Activated gamma-delta T cell treated with Interleukin-2 at 50 U/mL for 16 hours (primary cell): Measurements from ENCODE around the gene FGF1.
A peak's percentile ranks its signal among the peaks of the same experiment; 100 is the strongest.

Source experiments
- DNase-seq: peaks from one replicate; pipeline ENCODE4 v3.0.0-alpha.2; 2020

The FGF1 gene

DNA sequence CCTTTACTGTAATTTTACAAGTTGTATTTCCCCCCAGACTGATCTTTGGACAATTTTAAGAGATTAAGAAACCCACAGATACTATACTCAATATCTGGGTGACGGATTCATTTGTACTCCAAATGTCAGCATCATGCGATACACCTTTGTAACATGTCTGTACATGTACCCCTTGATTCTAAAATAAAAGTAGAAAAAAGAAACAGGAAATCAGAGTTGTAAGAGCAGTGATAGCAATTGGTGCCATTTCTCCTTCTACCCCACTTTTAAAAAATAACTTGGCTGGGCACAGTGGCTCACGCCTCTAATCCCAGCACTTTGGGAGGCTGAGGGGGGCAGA, 116.9 kb downstream of the FGF1 start:
- no peak for DNase-seq

DNA sequence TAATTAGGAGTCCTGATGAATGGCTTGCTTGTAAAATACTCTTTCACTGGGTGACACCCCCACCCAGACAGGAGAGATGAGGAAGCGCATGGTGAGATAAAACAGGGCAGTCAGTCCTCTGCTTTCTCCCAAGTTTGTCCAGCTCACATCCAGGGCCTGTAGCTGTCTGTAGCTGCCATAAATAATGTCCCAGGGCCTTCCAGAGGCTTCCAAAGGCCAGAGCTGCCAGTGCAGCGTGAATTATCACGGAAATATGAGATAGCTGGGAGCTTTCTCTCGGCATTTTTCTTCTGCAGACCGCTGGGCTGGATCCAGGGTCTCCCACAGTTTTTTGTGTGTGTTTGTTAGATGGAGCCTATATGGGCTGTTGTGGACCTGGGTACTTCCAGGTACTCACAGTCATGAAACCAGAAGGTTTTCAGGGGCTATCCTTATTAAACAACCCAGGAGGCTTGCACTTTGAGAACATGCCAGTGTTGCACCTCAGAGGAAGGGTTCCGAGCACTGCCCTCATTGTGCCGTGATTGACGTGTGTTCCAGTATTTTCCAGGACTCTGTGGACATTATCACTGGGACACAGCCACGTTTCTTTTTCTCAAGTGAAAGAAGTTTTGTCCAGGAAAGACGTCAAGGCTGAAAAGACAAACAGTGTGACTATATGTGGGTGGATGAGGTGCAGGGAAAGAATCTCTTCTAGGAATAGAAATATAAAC, 117.5 kb downstream of the FGF1 start:
- DNase-seq = no peak

DNA sequence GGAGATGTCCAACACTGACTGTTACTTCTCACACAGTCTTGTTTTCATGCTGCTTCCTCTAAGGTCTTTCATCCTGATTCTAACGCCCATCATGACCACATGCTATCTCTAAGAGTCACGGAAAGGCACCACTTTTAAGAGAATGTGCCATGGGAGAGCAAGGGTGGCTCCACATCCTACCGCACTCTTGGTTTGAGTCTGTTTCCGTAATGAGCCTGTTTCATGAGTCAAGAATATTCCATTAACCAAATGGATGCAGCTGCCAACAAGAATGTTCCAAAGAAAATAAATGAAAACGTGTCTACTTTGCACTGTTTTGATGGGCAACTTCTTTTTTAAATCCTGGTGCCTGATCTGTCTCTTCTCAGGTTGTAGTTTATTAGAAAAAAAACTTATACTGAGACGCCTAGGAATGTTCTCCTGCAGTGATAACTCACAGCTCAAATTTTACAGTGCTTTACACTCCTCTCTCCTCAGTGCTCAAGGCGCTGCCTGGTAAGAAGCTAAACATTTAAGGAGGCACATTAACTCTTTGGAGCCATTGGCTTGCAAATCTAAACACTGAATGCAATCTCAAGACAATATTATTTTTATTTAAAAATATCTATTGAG, 124.3 kb downstream of the FGF1 start:
- no peak for DNase-seq

DNA sequence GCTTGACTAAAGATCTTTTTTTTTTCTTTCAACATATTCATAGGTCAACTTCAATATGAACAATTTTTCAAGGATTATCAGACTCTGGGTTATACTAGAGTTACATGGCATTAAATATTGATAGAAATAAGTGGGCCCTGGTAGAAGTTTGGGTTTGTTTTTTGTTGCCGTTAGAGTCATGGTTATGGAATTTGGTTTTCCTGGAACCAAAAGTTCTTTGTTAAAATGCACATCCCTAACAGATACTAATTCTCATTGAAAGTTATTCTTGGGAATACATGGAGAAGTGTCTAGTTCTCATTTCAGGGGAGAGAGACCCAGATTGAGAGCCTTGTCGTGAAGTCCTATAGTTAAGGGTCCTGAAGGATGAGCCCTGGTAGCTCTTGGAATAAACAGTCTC, 124.9 kb downstream of the FGF1 start:
- DNase-seq = no peak

DNA sequence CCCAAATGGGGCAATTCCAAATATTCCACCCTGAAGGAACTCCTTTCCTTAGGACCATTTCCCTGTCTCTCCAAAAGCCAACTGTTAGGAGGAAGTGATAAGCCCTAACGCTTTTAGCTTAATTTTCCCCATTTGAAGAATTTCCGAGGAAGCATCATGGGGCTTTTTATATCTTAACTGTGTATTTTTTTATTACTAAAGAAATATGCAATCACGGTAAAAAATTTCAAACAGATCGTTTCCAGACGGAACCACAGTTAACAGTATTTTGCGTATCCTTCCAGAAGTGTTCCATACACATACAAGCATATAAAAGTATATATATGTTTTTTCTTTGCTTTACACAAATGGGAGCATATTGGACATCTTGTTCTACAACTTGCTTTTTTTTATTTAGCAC, 133.8 kb downstream of the FGF1 start:
- no peak for DNase-seq

DNA sequence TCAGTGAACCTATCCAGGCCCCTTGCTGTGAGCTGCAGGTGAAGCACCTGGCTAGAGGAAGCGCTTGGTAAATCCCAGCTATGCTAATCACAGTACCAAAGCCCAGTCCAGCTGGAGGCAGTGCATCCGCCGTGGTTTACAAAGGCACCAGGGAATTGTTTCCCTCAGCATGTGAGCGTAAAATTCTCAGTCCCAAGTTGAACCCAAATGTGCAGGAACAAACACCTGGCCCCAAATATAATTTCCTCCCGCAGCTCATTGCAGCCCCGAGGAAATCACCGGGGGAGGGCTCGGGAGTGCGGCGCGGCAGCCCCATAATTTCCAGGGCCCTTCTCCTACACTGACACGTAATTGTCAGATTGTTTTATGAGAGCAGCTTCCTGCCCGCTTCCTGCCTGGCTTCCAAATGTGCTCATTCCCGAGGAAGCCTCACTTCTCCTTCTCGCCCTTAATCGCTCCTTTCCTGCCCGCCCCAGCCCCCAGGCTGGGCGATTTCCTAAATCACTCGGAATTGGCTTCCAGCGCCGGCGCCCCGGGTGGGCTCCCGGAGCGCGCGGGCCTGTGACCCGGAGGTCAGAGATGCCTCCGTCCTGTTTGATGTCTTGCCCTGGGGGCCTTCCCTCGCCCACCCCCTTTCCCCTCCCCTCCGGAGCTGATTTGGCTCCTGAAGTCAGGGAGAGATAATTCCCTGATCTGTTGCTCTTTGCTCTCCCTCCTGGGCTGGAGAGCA, 134.4 kb downstream of the FGF1 start:
- no peak for DNase-seq

DNA sequence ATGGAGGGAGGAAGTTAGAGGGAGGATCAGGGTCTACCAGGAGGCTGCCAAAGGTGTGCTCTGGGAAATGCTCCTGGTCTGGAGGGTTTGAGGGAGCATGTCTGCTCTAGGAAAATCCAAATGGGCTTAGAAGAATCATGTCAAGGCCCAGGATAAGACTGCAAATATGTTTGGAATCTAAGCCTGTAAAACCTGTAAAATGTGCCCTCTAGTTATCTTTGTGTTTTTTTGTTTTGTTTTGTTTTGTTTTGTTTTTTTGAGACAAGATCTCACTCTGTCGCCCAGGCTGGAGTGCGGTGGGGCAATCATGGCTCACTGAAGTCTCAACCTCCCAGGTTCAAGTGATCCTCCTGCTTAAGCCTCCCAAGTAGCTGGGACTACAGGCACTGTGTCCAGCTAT, 135.4 kb downstream of the FGF1 start:
- no peak for DNase-seq

DNA sequence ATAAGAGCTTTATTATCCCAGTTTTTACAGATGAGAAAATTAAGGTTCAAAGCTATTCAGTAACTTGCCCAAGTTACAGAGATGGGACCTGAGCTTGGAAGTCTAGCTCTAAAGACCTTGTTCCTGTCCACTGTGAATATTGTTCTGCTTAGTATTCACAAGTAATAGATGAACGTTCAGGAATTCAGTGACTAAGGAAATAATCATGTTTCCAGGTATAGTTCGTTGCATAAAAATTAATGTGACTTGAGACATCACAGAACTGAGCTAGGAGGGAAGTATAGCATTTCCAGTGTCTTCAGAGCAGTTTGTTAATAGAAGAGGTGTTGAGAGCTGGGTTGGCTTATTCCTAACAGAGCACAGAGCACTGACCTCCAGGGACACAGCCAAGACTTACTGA, 136.1 kb downstream of the FGF1 start:
- DNase-seq = no peak

DNA sequence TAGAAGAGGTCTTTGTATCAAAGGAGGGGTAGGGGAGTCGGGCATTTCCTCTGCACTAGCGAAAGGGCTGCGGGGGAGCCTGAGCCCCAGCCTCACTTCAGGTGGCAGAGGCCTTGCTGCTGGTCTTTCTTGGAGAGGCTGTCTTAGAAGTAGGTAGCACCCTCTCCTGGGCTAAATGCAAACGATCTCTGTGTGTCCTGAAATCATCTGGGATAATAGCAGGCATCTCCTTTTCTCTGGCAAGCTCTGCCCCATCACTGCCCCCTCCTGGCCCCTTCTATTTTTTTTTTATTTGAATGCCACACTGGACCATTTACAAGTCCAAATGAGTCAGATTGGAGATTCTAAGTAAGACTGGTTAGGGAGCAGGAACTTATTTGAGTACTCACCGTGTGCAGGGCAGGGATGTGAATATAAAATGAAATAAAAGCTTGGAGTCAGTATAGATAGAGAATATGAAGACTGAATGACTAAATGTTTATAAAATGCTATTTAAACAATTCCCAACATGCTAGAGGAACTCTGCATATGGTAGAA, 137.1 kb downstream of the FGF1 start:
- DNase-seq = peak; percentile 5

DNA sequence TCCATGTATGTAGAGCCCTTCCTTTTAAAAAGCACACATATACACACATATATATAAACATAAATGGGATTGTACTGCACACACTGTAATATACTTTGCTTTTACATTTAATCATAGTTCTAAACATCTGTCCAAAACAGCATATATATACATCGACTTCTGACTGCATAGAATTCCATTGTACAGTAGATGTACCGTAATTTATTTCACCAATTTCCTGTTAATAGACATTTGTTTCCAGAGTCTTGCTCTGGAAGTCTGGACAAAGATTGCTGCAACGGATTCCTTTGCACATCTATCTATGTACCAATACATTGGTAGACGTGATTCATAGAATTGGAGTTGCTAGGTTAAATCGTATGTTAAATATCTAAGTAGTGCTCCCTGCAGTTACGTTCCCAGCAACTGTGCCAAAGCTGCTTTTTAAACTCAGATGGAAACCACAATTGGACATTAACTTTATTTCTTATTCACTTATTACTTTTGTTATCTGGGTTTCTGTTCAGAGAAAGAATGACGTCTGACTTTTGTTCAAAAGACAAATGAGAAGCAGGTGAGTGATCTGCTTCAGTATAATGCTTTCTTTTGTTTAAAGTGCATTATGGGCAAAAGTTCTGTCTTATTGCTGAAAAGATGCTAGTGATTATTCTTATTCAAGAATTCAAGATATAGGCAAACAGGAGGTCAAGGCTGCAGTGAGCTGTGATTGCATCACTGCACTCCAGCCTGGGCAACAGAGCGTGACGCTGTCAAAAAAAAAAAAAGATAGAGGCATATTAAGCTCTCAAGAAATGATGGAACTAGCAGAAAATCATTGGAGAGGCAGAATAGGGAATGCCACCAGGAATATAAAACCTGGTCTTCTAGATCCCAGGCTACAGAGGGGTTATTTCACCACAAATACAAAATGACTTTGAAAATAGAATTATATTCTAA, 138.2 kb downstream of the FGF1 start:
- no peak for DNase-seq

DNA sequence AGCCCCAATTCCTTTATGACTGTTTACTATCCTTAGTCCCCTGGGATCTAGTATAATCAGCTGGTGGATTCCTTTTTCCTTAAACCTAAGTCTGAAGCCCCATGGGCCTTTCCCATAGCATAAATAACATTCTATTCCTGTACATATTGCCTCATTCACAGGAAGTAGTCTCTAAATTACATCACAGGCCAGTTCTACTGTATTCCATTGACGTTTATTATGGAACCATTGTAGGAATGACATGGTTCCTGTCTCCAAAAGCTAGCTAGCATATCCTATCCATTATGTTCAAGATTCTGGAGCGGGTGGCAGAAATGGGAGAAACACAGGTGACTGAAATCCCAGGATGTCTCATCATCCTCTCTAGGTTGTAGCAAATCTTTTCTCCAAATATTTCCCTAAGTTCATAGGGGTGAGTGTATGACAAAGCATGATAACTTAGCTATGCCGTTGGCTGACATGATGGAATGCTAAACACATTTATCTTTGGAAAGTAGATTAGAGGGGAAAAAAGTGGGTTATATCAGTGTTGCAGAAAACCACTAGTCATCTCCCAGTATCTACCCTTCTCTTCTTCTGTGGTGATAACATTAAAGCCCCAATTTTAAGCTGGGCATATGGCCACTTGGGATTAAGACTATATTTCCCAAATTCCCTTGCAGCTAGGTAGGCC, 140.1 kb downstream of the FGF1 start:
- DNase-seq = no peak

DNA sequence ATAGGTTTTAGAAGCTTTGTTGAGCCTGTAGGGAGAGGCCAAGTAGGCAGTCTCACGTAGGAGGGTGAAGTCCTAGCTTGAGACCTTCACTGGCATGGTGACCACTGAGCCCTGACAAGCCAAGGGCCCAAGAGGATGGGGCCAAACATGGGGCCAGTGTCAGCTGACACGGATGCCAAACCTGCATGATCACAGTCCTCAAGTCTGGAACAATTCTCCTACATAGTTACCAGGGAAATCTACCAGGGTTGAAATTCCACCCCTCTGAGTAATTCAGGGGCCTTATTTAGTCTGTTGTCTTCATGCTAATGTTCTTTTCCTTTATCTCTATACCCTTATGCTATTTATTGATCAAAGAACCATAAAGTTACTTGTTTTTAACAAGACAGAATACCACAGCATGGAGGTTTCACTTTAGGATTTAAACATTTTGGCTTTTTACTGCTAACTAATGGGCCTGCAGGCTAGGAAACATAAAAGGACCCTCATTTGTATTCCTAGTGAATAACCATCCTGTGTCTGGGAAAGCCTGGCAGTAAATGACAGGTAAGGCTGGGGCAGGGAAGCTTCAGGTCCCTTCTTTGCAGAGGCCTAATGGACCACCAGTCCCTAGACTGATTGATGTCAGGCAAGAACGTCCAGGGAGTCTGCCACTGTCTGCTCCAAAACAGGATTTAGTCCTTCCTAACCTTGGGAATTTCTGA, 140.8 kb downstream of the FGF1 start:
- no peak for DNase-seq

DNA sequence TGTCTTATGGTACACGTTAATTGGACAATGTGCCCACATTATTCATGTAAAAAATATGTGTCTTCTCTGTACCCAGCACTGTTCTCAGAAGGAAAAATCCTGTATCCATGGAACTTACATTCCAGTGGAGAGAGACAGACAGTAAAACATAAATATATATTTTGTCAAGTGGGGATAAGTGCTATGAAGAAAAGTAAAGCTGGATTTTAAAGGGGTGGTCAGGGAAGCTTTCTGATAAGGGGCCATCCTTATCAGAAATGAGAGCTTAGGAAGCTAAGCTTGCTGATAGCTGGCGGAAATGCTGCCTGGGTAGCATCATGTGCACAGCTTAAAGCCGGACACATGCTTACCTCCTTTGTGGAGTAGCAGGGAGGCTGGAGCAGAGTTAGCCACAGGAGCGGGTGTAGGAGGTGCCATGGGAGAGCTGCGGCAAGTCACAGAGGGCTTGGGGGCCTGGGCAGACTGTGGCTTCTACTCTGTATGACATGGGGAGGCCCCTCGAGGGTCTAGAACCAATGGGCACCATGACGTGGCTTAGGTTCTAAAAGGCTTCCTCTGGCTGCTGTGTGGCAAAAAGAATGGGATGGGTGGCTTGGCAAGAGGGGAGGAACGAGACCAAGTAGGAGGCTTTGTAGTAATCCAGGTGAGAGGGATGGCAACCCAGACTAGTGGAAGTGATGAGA, 141.7 kb downstream of the FGF1 start:
- no peak for DNase-seq

DNA sequence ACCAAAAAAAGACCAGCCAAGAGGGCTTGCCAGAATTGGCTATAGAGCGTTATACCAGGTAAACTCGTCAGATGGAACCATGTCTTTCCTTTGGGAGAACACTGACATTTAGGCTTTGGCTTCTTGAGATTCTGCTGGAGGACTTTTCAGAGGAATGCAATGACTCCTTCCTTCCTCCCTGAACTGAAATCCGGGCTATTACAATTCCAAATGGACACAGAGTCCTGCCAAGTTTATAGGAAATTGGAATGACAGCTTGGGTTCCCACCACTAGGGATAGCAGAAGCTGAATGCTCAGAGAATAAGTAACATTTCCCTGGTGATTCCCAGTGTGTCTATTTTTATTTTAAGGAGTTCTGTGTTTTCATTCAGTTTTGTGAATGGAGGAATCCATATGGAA, 143.0 kb downstream of the FGF1 start:
- DNase-seq = no peak
